Activated CD4-positive, alpha-beta T cell treated with anti-CD3 and anti-CD28 coated beads for 36 hours (primary cell): Measurements from ENCODE around the gene PRSS33. TPM values are rescaled to one million over a fixed set of nuclear protein-coding genes. Genes with fewer than 3 reads are reported as not detected.

Experiments
- ATAC-seq: fragments of 200-7000 bp; cut with Tn5 transposase; one replicate; pipeline ENCODE4 v1.10.0; 2021; ENCODE audit warnings: mild to moderate bottlenecking, moderate library complexity
- CTCF ChIA-PET: fragments of 350-600 bp; sonication (Branson Sonifier 250); formaldehyde crosslinking; loops from one replicate; lab custom pipeline; 2021; ENCODE audit warnings: antibody characterized with exemption; lab: Charles Lee
- POLR2A ChIA-PET: fragments of 350-600 bp; sonication (Branson Sonifier 250); formaldehyde crosslinking; loops from one replicate; lab custom pipeline; 2021; ENCODE audit warnings: antibody characterized with exemption, inconsistent platforms; lab: Charles Lee
- DNase-seq: peaks from one replicate; pipeline ENCODE4 v3.0.0-alpha.2; 2020
- H3K27ac Mint-ChIP-seq: one replicate; pipeline ENCODE4 v1.8.0; 2021; ENCODE audit warnings: mixed read lengths
- H3K27me3 Mint-ChIP-seq: one replicate; pipeline ENCODE4 v1.8.0; 2021; ENCODE audit warnings: mixed read lengths
- H3K36me3 Mint-ChIP-seq: one replicate; pipeline ENCODE4 v1.8.0; 2021; ENCODE audit warnings: low read depth, mixed read lengths
- H3K4me1 Mint-ChIP-seq: one replicate; pipeline ENCODE4 v1.8.0; 2021; ENCODE audit warnings: mixed read lengths
- H3K4me3 Mint-ChIP-seq: one replicate; pipeline ENCODE4 v1.8.0; 2021; ENCODE audit warnings: mild to moderate bottlenecking, moderate library complexity, mixed read lengths
- H3K9me3 Mint-ChIP-seq: one replicate; pipeline ENCODE4 v1.8.0; 2021; ENCODE audit warnings: low read depth, mixed read lengths
- intact Hi-C, 2 experiments: fragments of 100-400 bp; cut with DNase I in 1 of 2; cut with micrococcal nuclease in 1 of 2; formaldehyde crosslinking; loops; one replicate each; pipeline versions ENCODE4 v1.14.2 to v1.15.1; 2022 to 2024; cut with DNase I, micrococcal nuclease
- total RNA-seq, 2 experiments: library from RNA; stranded (reverse); gene quantifications; one replicate each; pipeline ENCODE4 v1.2.3, GENCODE V29; 2021

PRSS33 gene
- total RNA-seq, 2 experiments from 2014 or later: not detected

- ATAC-seq (no peak), DNase-seq (no peak)
- Mint-ChIP-seq H3K36me3 (peaks cover 88% of the 10 kb centered on the region), H3K27me3 (no peaks in the 10 kb centered on the region), H3K9me3 (no peaks in the 10 kb centered on the region), H3K27ac (no peak overlapping the region), H3K4me1 (peaks cover 8% of the 10 kb centered on the region), H3K4me3 (no peak overlapping the region)
- CTCF ChIA-PET: interaction anchor here (1.0 kb wide), 1 partner anchor 98 kb away, joined by 3 read pairs; no protein-coding TSS in a partner anchor
- POLR2A ChIA-PET: interaction anchor here (1.4 to 2.2 kb wide), 3 partner anchors 8 to 14 kb away, joined by 4 to 12 read pairs (median 5); partner anchors contain the start of gene SRRM2
- intact Hi-C loops: no loop called here
Observed at GRCh38 chr16:2766430-2767139, 20.8 kb downstream of the PRSS33 start.

- CTCF ChIA-PET: no interaction called here
- Mint-ChIP-seq H3K4me1 (peaks cover 8% of the 10 kb centered on the region), H3K4me3 (no peak overlapping the region), H3K27ac (no peak overlapping the region), H3K27me3 (no peaks in the 10 kb centered on the region), H3K9me3 (no peaks in the 10 kb centered on the region), H3K36me3 (peaks cover 88% of the 10 kb centered on the region)
- intact Hi-C loops: no loop called here
- POLR2A ChIA-PET: interaction anchor here (0.6 to 2.2 kb wide), 5 partner anchors 7 to 259 kb away, joined by 4 to 12 read pairs (median 5); partner anchors contain the start of gene SRRM2
- no peak for DNase-seq
- ATAC-seq: no peak
Observed at GRCh38 chr16:2765462-2766404, 21.6 kb downstream of the PRSS33 start.

GRCh38 chr16:2764718-2765117 lies 22.6 kb downstream of the PRSS33 start:
- H3K27ac Mint-ChIP-seq: no peak overlapping the region
- H3K36me3 Mint-ChIP-seq: peaks cover 88% of the 10 kb centered on the region
- intact Hi-C loops: no loop called here
- no peak overlapping the region for H3K4me3 Mint-ChIP-seq
- H3K9me3 Mint-ChIP-seq: no peaks in the 10 kb centered on the region
- ChIA-PET CTCF (interaction anchor here (0.8 to 1.6 kb wide), 2 partner anchors 19 to 101 kb away, joined by 5 to 6 read pairs; no protein-coding TSS in a partner anchor), POLR2A (interaction anchor here (0.6 to 2.8 kb wide), 3 partner anchors 9 to 260 kb away, joined by 5 to 15 read pairs (median 6); partner anchors contain the start of gene SRRM2)
- DNase-seq (no peak), ATAC-seq (no peak)
- no peaks in the 10 kb centered on the region for H3K27me3 Mint-ChIP-seq
- H3K4me1 Mint-ChIP-seq: peaks cover 5% of the 10 kb centered on the region

- peaks cover 12% of the 10 kb centered on the region for H3K4me1 Mint-ChIP-seq
- CTCF ChIA-PET: interaction anchor here (1.6 kb wide), 1 partner anchor 21 kb away, joined by 6 read pairs; no protein-coding TSS in a partner anchor
- H3K9me3 Mint-ChIP-seq: no peaks in the 10 kb centered on the region
- peaks cover 92% of the 10 kb centered on the region for H3K36me3 Mint-ChIP-seq
- ATAC-seq (no peak), DNase-seq (no peak)
- intact Hi-C loops: no loop called here
- H3K4me3 Mint-ChIP-seq: no peak overlapping the region
- no peaks in the 10 kb centered on the region for H3K27me3 Mint-ChIP-seq
- POLR2A ChIA-PET: interaction anchor here (0.8 to 2.8 kb wide), 2 partner anchors 10 to 11 kb away, joined by 4 to 15 read pairs; partner anchors contain the start of gene SRRM2
- peak overlapping the region; percentile 49 for H3K27ac Mint-ChIP-seq
Observed at GRCh38 chr16:2763173-2763572, 24.2 kb downstream of the PRSS33 start.

GRCh38 chr16:2762711-2763110 lies 24.6 kb downstream of the PRSS33 start:
- intact Hi-C loops: no loop called here
- peaks cover 15% of the 10 kb centered on the region for H3K4me1 Mint-ChIP-seq
- H3K36me3 Mint-ChIP-seq: peaks cover 93% of the 10 kb centered on the region
- DNase-seq (no peak), ATAC-seq (no peak)
- H3K9me3 Mint-ChIP-seq: no peaks in the 10 kb centered on the region
- peak overlapping the region; percentile 49 for H3K27ac Mint-ChIP-seq
- no peak overlapping the region for H3K4me3 Mint-ChIP-seq
- no peaks in the 10 kb centered on the region for H3K27me3 Mint-ChIP-seq
- CTCF ChIA-PET: interaction anchor here (1.0 kb wide), 1 partner anchor 9 kb away, joined by 3 read pairs; no protein-coding TSS in a partner anchor
- POLR2A ChIA-PET: interaction anchor here (0.6 to 2.8 kb wide), 2 partner anchors 9 to 44 kb away, joined by 7 to 15 read pairs; partner anchors contain the start of gene SRRM2

GRCh38 chr16:2761886-2762583 lies 25.3 kb downstream of the PRSS33 start:
- Mint-ChIP-seq H3K4me3 (no peak overlapping the region), H3K4me1 (peaks cover 19% of the 10 kb centered on the region), H3K27ac (no peak overlapping the region), H3K36me3 (peaks cover 97% of the 10 kb centered on the region), H3K9me3 (no peaks in the 10 kb centered on the region), H3K27me3 (no peaks in the 10 kb centered on the region)
- intact Hi-C loops: no loop called here
- ATAC-seq (no peak), DNase-seq (no peak)
- ChIA-PET CTCF (interaction anchor here (0.5 to 1.0 kb wide), 3 partner anchors 9 to 45 kb away, joined by 3 to 4 read pairs (median 3); no protein-coding TSS in a partner anchor), POLR2A (interaction anchor here (0.6 to 2.8 kb wide), 2 partner anchors 9 to 44 kb away, joined by 7 to 15 read pairs; partner anchors contain the start of gene SRRM2)

GRCh38 chr16:2761472-2761871 lies 25.9 kb downstream of the PRSS33 start:
- ChIA-PET POLR2A (no interaction called here), CTCF (interaction anchor here (0.7 kb wide), 1 partner anchor 18 kb away, joined by 4 read pairs; no protein-coding TSS in a partner anchor)
- Mint-ChIP-seq H3K27ac (no peak overlapping the region), H3K9me3 (no peaks in the 10 kb centered on the region), H3K27me3 (no peaks in the 10 kb centered on the region), H3K36me3 (peaks cover 98% of the 10 kb centered on the region), H3K4me1 (peaks cover 25% of the 10 kb centered on the region), H3K4me3 (no peak overlapping the region)
- DNase-seq (no peak), ATAC-seq (no peak)
- intact Hi-C loops: no loop called here

GRCh38 chr16:2757344-2757743 lies 30.0 kb downstream of the PRSS33 start:
- Mint-ChIP-seq H3K4me1 (peaks cover 47% of the 10 kb centered on the region), H3K27me3 (no peaks in the 10 kb centered on the region), H3K27ac (peak overlapping the region; percentile 53), H3K36me3 (peaks cover 85% of the 10 kb centered on the region), H3K9me3 (no peaks in the 10 kb centered on the region), H3K4me3 (no peak overlapping the region)
- ChIA-PET CTCF (interaction anchor here (0.8 to 1.0 kb wide), 2 partner anchors 110 to 126 kb away, joined by 3 read pairs; no protein-coding TSS in a partner anchor), POLR2A (interaction anchor here (1.2 to 2.3 kb wide), 3 partner anchors 10 to 24 kb away, joined by 6 to 12 read pairs (median 8); partner anchors contain the start of gene ELOB)
- ATAC-seq (no peak), DNase-seq (no peak)
- intact Hi-C loops: loop anchor here in 1 of 2 experiments (10.0 kb wide), 1 partner anchor 533 kb away; the partner anchor contains the start of gene E4F1

- CTCF ChIA-PET: interaction anchor here (1.0 kb wide), 1 partner anchor 111 kb away, joined by 3 read pairs; no protein-coding TSS in a partner anchor
- Mint-ChIP-seq H3K4me1 (peaks cover 49% of the 10 kb centered on the region), H3K4me3 (no peak overlapping the region), H3K27me3 (no peaks in the 10 kb centered on the region), H3K27ac (peak overlapping the region; percentile 53), H3K9me3 (no peaks in the 10 kb centered on the region), H3K36me3 (peaks cover 76% of the 10 kb centered on the region)
- POLR2A ChIA-PET: interaction anchor here (0.6 to 1.6 kb wide), 3 partner anchors 10 to 19 kb away, joined by 4 to 8 read pairs (median 6); partner anchors contain the start of gene ELOB
- DNase-seq (no peak), ATAC-seq (no peak)
- intact Hi-C loops: loop anchor here in 1 of 2 experiments (10.0 kb wide), 1 partner anchor 532 kb away; the partner anchor contains the start of gene E4F1
Observed at GRCh38 chr16:2756288-2757015, 30.9 kb downstream of the PRSS33 start.
